ENCODE measurements around the gene WDR13. TPM values are rescaled to one million over a fixed set of nuclear protein-coding genes. Genes with fewer than 3 reads are reported as not detected.
A peak's percentile ranks its signal among the peaks of the same experiment; 100 is the strongest.

The WDR13 gene
- total RNA-seq, 1 experiment from 2014 or later: 64.2 TPM

- no peak overlapping the region for H3K4me3 ChIP-seq
- H3K4me1 ChIP-seq (replicated peaks): no peaks in the 10 kb centered on the region
- H3K27ac ChIP-seq: no peak overlapping the region
- no peaks in the 10 kb centered on the region for H3K9me3 ChIP-seq (replicated peaks)
- H3K36me3 ChIP-seq: peaks cover 22% of the 10 kb centered on the region
- DNase-seq (ENCODE audit: low read depth in 1 of 2, low spot score in 2 of 2): no peak
- no peaks in the 10 kb centered on the region for H3K27me3 ChIP-seq (replicated peaks)
Observed at GRCh38 chrX:48604701-48605100, 7.4 kb downstream of the WDR13 start.

GRCh38 chrX:48606091-48606490 lies 8.8 kb downstream of the WDR13 start:
- Histone ChIP-seq H3K9me3 (replicated peaks) (no peaks in the 10 kb centered on the region), H3K36me3 (peaks cover 10% of the 10 kb centered on the region), H3K27ac (no peak overlapping the region), H3K4me1 (replicated peaks) (no peaks in the 10 kb centered on the region), H3K4me3 (no peak overlapping the region), H3K27me3 (replicated peaks) (no peaks in the 10 kb centered on the region)
- DNase-seq (ENCODE audit: low read depth in 1 of 2, low spot score in 2 of 2): no peak

GRCh38 chrX:48611703-48612102 lies 14.4 kb downstream of the WDR13 start:
- H3K4me3 ChIP-seq: no peak overlapping the region
- H3K27ac ChIP-seq: no peak overlapping the region
- no peak for DNase-seq (ENCODE audit: low read depth in 1 of 2, low spot score in 2 of 2)
- H3K27me3 ChIP-seq (replicated peaks): no peaks in the 10 kb centered on the region
- H3K36me3 ChIP-seq: no peaks in the 10 kb centered on the region
- no peaks in the 10 kb centered on the region for H3K9me3 ChIP-seq (replicated peaks)
- H3K4me1 ChIP-seq (replicated peaks): no peaks in the 10 kb centered on the region

DNA sequence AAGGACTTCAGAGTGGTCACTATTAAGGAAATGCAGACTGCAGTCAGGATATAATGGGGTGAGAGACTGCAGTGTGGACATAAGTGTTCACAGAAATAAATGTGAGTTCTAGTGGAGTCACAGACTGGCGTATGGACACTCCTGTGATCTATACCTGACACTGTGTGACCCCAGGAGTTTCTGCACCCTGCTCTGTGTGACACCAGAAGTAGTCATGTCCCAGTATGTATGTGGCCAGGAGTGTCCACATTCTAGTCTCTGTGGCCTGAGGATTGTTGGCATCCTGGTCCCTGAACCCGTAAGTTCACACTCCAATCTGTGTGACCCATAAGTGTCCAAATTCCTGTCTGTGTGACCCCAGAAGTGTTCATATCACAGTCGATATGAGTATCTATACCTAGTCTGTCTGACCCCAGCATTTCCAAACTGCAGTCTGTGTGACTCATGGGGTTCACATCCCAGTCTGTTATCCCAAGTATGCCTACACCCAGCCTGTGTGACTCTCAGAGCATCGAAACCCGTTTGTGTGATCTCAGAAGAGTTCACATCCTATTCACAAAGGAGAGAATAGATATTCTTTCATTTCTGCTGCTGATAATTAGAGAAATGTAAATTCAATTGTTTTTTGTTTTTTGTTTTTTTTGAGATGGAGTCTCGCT lies 16.3 kb downstream of the WDR13 start:
- no peak for DNase-seq (ENCODE audit: low read depth in 1 of 2, low spot score in 2 of 2)
- Histone ChIP-seq H3K27ac (no peak overlapping the region), H3K4me1 (replicated peaks) (peaks cover 8% of the 10 kb centered on the region), H3K9me3 (replicated peaks) (no peaks in the 10 kb centered on the region), H3K27me3 (replicated peaks) (no peaks in the 10 kb centered on the region), H3K36me3 (no peaks in the 10 kb centered on the region), H3K4me3 (no peak overlapping the region)

DNA sequence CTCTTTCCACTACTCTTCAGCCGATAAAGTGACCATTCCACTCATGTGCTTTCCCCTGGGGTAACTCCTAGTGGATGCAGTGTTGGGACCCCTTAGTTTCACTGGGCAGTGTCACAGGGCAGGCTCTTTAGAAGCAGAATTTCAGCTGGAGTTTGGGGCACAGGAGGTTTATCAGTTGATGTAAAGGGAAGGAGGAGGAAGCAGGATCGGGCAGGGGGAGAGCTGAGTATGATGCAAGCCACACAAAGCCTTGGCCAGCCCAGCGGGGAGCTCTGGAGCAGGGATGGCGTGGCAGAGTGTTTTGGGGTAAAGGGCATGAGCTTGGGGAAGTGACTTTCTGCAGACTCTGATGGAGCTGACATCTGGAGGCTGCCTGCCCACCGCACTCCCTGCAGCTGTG lies 19.3 kb downstream of the WDR13 start:
- H3K36me3 ChIP-seq: no peaks in the 10 kb centered on the region
- H3K4me1 ChIP-seq (replicated peaks): peaks cover 8% of the 10 kb centered on the region
- H3K27ac ChIP-seq: no peak overlapping the region
- no peaks in the 10 kb centered on the region for H3K9me3 ChIP-seq (replicated peaks)
- DNase-seq (ENCODE audit: low read depth in 1 of 2, low spot score in 2 of 2): no peak
- H3K27me3 ChIP-seq (replicated peaks): no peaks in the 10 kb centered on the region
- H3K4me3 ChIP-seq: no peak overlapping the region

GRCh38 chrX:48617542-48618340 lies 20.4 kb downstream of the WDR13 start:
- no peaks in the 10 kb centered on the region for H3K9me3 ChIP-seq (replicated peaks)
- no peaks in the 10 kb centered on the region for H3K27me3 ChIP-seq (replicated peaks)
- H3K4me3 ChIP-seq: no peak overlapping the region
- H3K36me3 ChIP-seq: no peaks in the 10 kb centered on the region
- peak in 1 of 2 experiments; percentile 6 for DNase-seq (ENCODE audit: low read depth in 1 of 2, low spot score in 2 of 2)
- H3K4me1 ChIP-seq (replicated peaks): peaks cover 8% of the 10 kb centered on the region
- H3K27ac ChIP-seq: no peak overlapping the region

- no peaks in the 10 kb centered on the region for H3K9me3 ChIP-seq (replicated peaks)
- no peaks in the 10 kb centered on the region for H3K27me3 ChIP-seq (replicated peaks)
- no peak overlapping the region for H3K4me3 ChIP-seq
- peak overlapping the region; percentile 68 for H3K27ac ChIP-seq
- peak; percentile 78 to 84 for DNase-seq (ENCODE audit: low read depth in 1 of 2, low spot score in 2 of 2)
- peaks cover 22% of the 10 kb centered on the region for H3K4me1 ChIP-seq (replicated peaks)
- no peaks in the 10 kb centered on the region for H3K36me3 ChIP-seq
Observed at GRCh38 chrX:48626401-48627298, 29.4 kb downstream of the WDR13 start.

DNA sequence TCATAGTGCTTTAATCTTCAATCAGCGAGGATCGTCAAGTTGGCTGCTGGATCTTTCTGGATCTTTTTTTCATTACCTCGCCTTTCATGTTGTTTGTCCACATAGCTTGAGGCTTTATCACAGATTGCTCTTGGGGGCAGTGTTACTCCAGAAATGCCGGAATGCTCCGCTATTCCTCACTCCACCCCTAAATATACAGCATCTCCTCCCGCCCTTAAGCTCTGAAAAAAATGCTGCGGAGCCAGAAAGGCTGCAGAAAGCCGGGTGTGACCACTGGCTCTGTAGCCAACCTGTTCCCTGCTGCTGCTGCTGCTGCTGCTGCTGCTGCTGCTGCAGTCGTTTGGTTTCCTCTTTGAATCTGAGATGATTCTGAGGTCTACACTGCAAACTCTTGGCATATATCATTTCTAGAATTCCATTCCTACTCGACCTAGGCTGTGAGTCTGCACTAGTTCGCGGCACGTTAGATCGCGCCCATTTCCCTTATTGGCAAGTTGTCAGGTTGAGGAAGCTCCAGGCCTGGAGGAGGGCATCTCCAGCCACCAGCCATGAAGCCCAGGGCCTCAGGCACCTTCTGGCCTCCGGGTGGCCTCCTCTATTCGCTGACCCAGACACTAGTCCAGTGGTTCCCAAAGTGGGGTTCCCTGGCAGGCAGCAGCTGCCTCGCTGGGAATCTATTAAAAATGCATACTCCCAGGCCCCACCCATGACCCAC lies 34.2 kb downstream of the WDR13 start:
- Histone ChIP-seq H3K27ac (no peak overlapping the region), H3K9me3 (replicated peaks) (no peaks in the 10 kb centered on the region), H3K4me3 (no peak overlapping the region), H3K36me3 (no peaks in the 10 kb centered on the region), H3K4me1 (replicated peaks) (peaks cover 17% of the 10 kb centered on the region), H3K27me3 (replicated peaks) (no peaks in the 10 kb centered on the region)
- DNase-seq (ENCODE audit: low read depth in 1 of 2, low spot score in 2 of 2): peak; percentile 78 to 85

GRCh38 chrX:48632207-48632606 lies 34.9 kb downstream of the WDR13 start:
- Histone ChIP-seq H3K36me3 (no peaks in the 10 kb centered on the region), H3K27ac (no peak overlapping the region)

DNA sequence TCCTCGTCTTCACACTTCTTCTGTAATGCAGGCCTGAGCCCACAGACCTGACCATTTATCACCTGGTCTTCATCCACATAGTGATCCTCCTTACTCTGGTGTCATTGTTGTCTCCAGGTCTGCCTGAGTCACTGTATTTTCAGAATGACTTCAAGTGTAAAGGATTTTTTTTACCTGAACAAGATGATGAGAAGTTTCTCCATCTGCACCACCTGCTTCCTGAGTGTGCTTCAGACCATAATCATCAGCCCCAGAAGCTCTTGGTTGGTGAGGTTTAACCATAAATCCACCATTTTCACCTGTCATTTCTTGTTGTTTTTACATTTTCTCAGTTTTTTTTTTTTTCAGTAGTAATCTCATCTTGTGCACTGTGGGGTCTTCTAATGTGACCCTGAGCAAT lies 39.0 kb downstream of the WDR13 start:
- Histone ChIP-seq H3K4me1 (replicated peaks) (peaks cover 5% of the 10 kb centered on the region), H3K4me3 (no peak overlapping the region), H3K9me3 (replicated peaks) (no peaks in the 10 kb centered on the region), H3K36me3 (no peaks in the 10 kb centered on the region), H3K27me3 (replicated peaks) (no peaks in the 10 kb centered on the region), H3K27ac (no peak overlapping the region)
- DNase-seq (ENCODE audit: low read depth in 1 of 2, low spot score in 2 of 2): no peak

More at GRCh38 chrX:48632207-48632606, 34.9 kb downstream of the WDR13 start:
- H3K27me3 ChIP-seq (replicated peaks): no peaks in the 10 kb centered on the region
- no peak for DNase-seq (ENCODE audit: low read depth in 1 of 2, low spot score in 2 of 2)
- H3K4me1 ChIP-seq (replicated peaks): peaks cover 12% of the 10 kb centered on the region
- H3K9me3 ChIP-seq (replicated peaks): no peaks in the 10 kb centered on the region
- no peak overlapping the region for H3K4me3 ChIP-seq

- Histone ChIP-seq H3K4me1 (replicated peaks) (peaks cover 2% of the 10 kb centered on the region), H3K27me3 (replicated peaks) (no peaks in the 10 kb centered on the region), H3K36me3 (no peaks in the 10 kb centered on the region), H3K27ac (no peak overlapping the region), H3K9me3 (replicated peaks) (no peaks in the 10 kb centered on the region), H3K4me3 (no peak overlapping the region)
- DNase-seq (ENCODE audit: low read depth in 1 of 2, low spot score in 2 of 2): no peak
Observed at GRCh38 chrX:48636776-48637175, 39.5 kb downstream of the WDR13 start.

GRCh38 chrX:48645669-48646068 lies 48.4 kb downstream of the WDR13 start:
- Histone ChIP-seq H3K27me3 (replicated peaks) (no peaks in the 10 kb centered on the region), H3K4me1 (replicated peaks) (no peaks in the 10 kb centered on the region; the same call in 1 of the 2 replicates), H3K9me3 (replicated peaks) (no peaks in the 10 kb centered on the region), H3K27ac (no peak overlapping the region), H3K36me3 (no peaks in the 10 kb centered on the region), H3K4me3 (no peak overlapping the region)
- DNase-seq (ENCODE audit: low read depth in 1 of 2, low spot score in 2 of 2): no peak

GRCh38 chrX:48648336-48648751 lies 51.1 kb downstream of the WDR13 start:
- peak in 1 of 2 experiments; percentile 9 for DNase-seq (ENCODE audit: low read depth in 1 of 2, low spot score in 2 of 2)

More at GRCh38 chrX:48648336-48648751, 51.1 kb downstream of the WDR13 start:
- no peaks in the 10 kb centered on the region for H3K9me3 ChIP-seq (replicated peaks)
- H3K27me3 ChIP-seq (replicated peaks): no peaks in the 10 kb centered on the region
- H3K4me3 ChIP-seq: no peak overlapping the region
- no peaks in the 10 kb centered on the region; the same call in 1 of the 2 replicates for H3K4me1 ChIP-seq (replicated peaks)
- H3K27ac ChIP-seq: no peak overlapping the region
- H3K36me3 ChIP-seq: no peaks in the 10 kb centered on the region

All from SJSA1 (cell line).